Endothelial cell of umbilical vein (primary cell): ENCODE measurements around the gene DPP7. TPM values are rescaled to one million over a fixed set of nuclear protein-coding genes. Genes with fewer than 3 reads are reported as not detected.

Experiments used
- BruUV-seq: library from RNA; stranded (reverse); fragments of 400-500 nt; replicated peaks from 2 replicates; lab custom pipeline; 2021; lab: Mats Ljungman, UMichigan
- CTCF ChIA-PET: fragments of 300-600, 350-600 bp; sonication (Branson Sonifier 250); formaldehyde crosslinking; loops from one replicate; lab custom pipeline; 2021; ENCODE audit warnings: antibody characterized with exemption, inconsistent platforms; lab: Charles Lee
- POLR2A ChIA-PET: fragments of 300-600, 350-600 bp; sonication (Branson Sonifier 250); formaldehyde crosslinking; loops from one replicate; lab custom pipeline; 2021; ENCODE audit warnings: antibody characterized with exemption, inconsistent platforms; lab: Charles Lee
- DNase-seq: peaks from one replicate; pipeline ENCODE4 v3.0.0-alpha.2; 2011; ENCODE audit warnings: low read depth, low spot score
- FAIRE-seq: peaks from 2 replicates; lab custom pipeline; 2011; peaks lifted over from hg19 to GRCh38; lab: Jason Lieb, UNC
- H2AFZ ChIP-seq: 2 replicates; pipeline ENCODE4 v1.6.0; 2012; ENCODE audit warnings: low read depth, low read length, control low read depth, inconsistent platforms
- H3K27ac ChIP-seq: 2 replicates; pipeline ENCODE4 v1.5.1; 2011; ENCODE audit warnings: low read depth, mild to moderate bottlenecking, control low read depth, low read length, moderate library complexity; ENCODE audit not compliant: insufficient read depth
- H3K27me3 ChIP-seq, 2 experiments: 2 replicates each; pipeline versions ENCODE4 v1.6.0 to v1.6.1; 2011; ENCODE audit warnings: low read length in 2 of 2, mixed read lengths in 1 of 2; ENCODE audit not compliant: control insufficient read depth in 2 of 2, insufficient read depth in 2 of 2
- H3K36me3 ChIP-seq, 2 experiments: 2 replicates in 1 of 2; 3 replicates in 1 of 2; pipeline ENCODE4 v1.5.1; 2011; ENCODE audit warnings: low read length in 2 of 2, mild to moderate bottlenecking in 1 of 2, moderate library complexity in 1 of 2; ENCODE audit not compliant: control insufficient read depth in 2 of 2, insufficient read depth in 2 of 2; ENCODE audit errors: extremely low read depth in 1 of 2
- H3K4me1 ChIP-seq: 3 replicates; pipeline ENCODE4 v1.5.1; 2011; ENCODE audit warnings: mild to moderate bottlenecking, low read length; ENCODE audit not compliant: control insufficient read depth, insufficient read depth; ENCODE audit errors: extremely low read depth
- H3K4me2 ChIP-seq: 2 replicates; pipeline ENCODE4 v1.6.1; 2011; ENCODE audit warnings: low read length, control low read depth, mixed read lengths; ENCODE audit not compliant: insufficient read depth
- H3K4me3 ChIP-seq, 3 experiments: fragments of 200-600 bp in 1 of 3; sonication (generic), shearing (Covaris generic) in 1 of 3; replicated peaks in 1 of 3; 2 replicates each; pipeline ENCODE4 v1.5.1; 2011 to 2016; ENCODE audit warnings: control low read depth in 3 of 3, low read length in 3 of 3, mild to moderate bottlenecking in 2 of 3, inconsistent platforms in 1 of 3, low read depth in 1 of 3, moderate library complexity in 1 of 3; ENCODE audit not compliant: insufficient read depth in 1 of 3
- H3K79me2 ChIP-seq: 2 replicates; pipeline ENCODE4 v1.6.0; 2012; ENCODE audit warnings: low read length, inconsistent platforms; ENCODE audit not compliant: control insufficient read depth, insufficient read depth
- H3K9ac ChIP-seq: replicated peaks from 2 replicates; pipeline ENCODE3; 2011; ENCODE audit warnings: low read length, control low read depth; ENCODE audit not compliant: insufficient read depth; ENCODE audit errors: extremely low read depth
- H3K9me1 ChIP-seq: replicated peaks from 3 replicates; pipeline ENCODE4 v1.6.0; 2011; ENCODE audit warnings: mild to moderate bottlenecking, low read length; ENCODE audit not compliant: control insufficient read depth, insufficient read depth; ENCODE audit errors: extremely low read depth
- H3K9me3 ChIP-seq: replicated peaks from 2 replicates; pipeline ENCODE4 v1.5.1; 2012; ENCODE audit warnings: low read length, inconsistent platforms; ENCODE audit not compliant: control insufficient read depth, insufficient read depth
- H4K20me1 ChIP-seq: replicated peaks from 2 replicates; pipeline ENCODE3; 2011; ENCODE audit warnings: mild to moderate bottlenecking, low read length; ENCODE audit not compliant: control insufficient read depth, insufficient read depth; ENCODE audit errors: extremely low read depth
- JUN ChIP-seq: IDR thresholded peaks from 2 replicates; pipeline ENCODE4 v1.6.1; 2011; ENCODE audit warnings: borderline replicate concordance, low read depth; ENCODE audit not compliant: insufficient read length, insufficient read depth
- MAX ChIP-seq: IDR thresholded peaks from 2 replicates; pipeline ENCODE4 v1.6.1; 2011; ENCODE audit not compliant: insufficient read depth, insufficient read length
- MYC ChIP-seq: IDR thresholded peaks from one replicate; pipeline ENCODE4 v1.6.1; 2011; ENCODE audit warnings: mild to moderate bottlenecking, low read depth, low read length
- POLR2AphosphoS5 ChIP-seq: IDR thresholded peaks from 2 replicates; pipeline ENCODE4 v1.6.1; 2012; ENCODE audit warnings: low read depth, mild to moderate bottlenecking, control low read depth, low read length, moderate library complexity; ENCODE audit not compliant: insufficient read depth
- dilution Hi-C: fragments of 300-500 bp; cut with MboI; formaldehyde crosslinking; loops from one replicate; pipeline ENCODE4 v1.15.0; 2019; ENCODE audit warnings: low sequenced_read_pairs; ENCODE audit not compliant: extremely low pct_ligation_motif_present
- intact Hi-C: fragments of 100-400 bp; cut with micrococcal nuclease; formaldehyde crosslinking; loops from one replicate; pipeline ENCODE4 v1.10.0; 2022
- polyA plus RNA-seq, 4 experiments: library from polyadenylated mRNA; depleted of rRNA in 3 of 4; stranded (reverse) in 3 of 4; unstranded in 1 of 4; fragments of >200 nt; gene quantifications; 2 replicates each; pipeline versions ENCODE4 v1.2.1 to v1.2.3, GENCODE V29; 2011 to 2012; ENCODE audit warnings: missing spikeins in 1 of 4
- total RNA-seq: library from RNA; stranded (reverse); gene quantifications from 2 replicates; pipeline ENCODE4 v1.2.3, GENCODE V29; 2021
- TF ChIP-seq, protein P1 (sequence below), 2 donors: IDR thresholded peaks; 1 replicate in 1 of 2; 2 replicates in 1 of 2; pipeline ENCODE4 v1.5.1; 2011; ENCODE audit warnings: low read length in 2 of 2, mild to moderate bottlenecking in 2 of 2, moderate library complexity in 2 of 2, control low read depth in 1 of 2, inconsistent platforms in 1 of 2, low read depth in 1 of 2; ENCODE audit not compliant: insufficient read depth in 1 of 2; ENCODE audit errors: extremely low read depth in 1 of 2

Gene DPP7
- total and polyA plus RNA-seq, 2 donors (not counting 3 experiments of a cell fraction or from before 2014, with no cell fraction given): 149 to 200 TPM

GRCh38 chr9:137159105-137160053 lies 44.8 kb upstream of the DPP7 start:
- peaks cover 12 to 24% of the 10 kb centered on the region in 2 experiments for H3K27me3 ChIP-seq
- intact Hi-C loops: no loop called here

More at GRCh38 chr9:137159105-137160053, 44.8 kb upstream of the DPP7 start:
- H3K9ac ChIP-seq: no peak overlapping the region
- ChIA-PET CTCF (interaction anchor here (1.8 kb wide), 1 partner anchor 17 kb away, joined by 5 read pairs; no protein-coding TSS in a partner anchor), POLR2A (no interaction called here)
- TF ChIP-seq JUN (no peak), MAX (no peak), MYC (no peak), POLR2AphosphoS5 (no peak)
- TF ChIP-seq, protein P1, sequence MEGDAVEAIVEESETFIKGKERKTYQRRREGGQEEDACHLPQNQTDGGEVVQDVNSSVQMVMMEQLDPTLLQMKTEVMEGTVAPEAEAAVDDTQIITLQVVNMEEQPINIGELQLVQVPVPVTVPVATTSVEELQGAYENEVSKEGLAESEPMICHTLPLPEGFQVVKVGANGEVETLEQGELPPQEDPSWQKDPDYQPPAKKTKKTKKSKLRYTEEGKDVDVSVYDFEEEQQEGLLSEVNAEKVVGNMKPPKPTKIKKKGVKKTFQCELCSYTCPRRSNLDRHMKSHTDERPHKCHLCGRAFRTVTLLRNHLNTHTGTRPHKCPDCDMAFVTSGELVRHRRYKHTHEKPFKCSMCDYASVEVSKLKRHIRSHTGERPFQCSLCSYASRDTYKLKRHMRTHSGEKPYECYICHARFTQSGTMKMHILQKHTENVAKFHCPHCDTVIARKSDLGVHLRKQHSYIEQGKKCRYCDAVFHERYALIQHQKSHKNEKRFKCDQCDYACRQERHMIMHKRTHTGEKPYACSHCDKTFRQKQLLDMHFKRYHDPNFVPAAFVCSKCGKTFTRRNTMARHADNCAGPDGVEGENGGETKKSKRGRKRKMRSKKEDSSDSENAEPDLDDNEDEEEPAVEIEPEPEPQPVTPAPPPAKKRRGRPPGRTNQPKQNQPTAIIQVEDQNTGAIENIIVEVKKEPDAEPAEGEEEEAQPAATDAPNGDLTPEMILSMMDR (IDR thresholded peaks at IDR 0.05; ENCODE audit: extremely low read depth in 1 of 2, insufficient read depth in 1 of 2, low read depth in 1 of 2, low read length in 2 of 2): no peak
- H3K4me1 ChIP-seq: peaks cover 3% of the 10 kb centered on the region
- H4K20me1 ChIP-seq: no peaks in the 10 kb centered on the region
- H3K27ac ChIP-seq: no peak overlapping the region
- H3K36me3 ChIP-seq: no peaks in the 10 kb centered on the region
- H3K9me3 ChIP-seq: no peaks in the 10 kb centered on the region
- no peak overlapping the region for H3K4me3 ChIP-seq
- H3K79me2 ChIP-seq: no peaks in the 10 kb centered on the region
- no peaks in the 10 kb centered on the region for H3K9me1 ChIP-seq
- FAIRE-seq (no peak), DNase-seq (no peak)
- H2AFZ ChIP-seq: no peak overlapping the region
- H3K4me2 ChIP-seq: no peak overlapping the region
- BruUV-seq: no TSS peak
- dilution Hi-C loops: no loop called here
